ENCODE data around the gene LGI2. TPM values are rescaled to one million over a fixed set of nuclear protein-coding genes. Genes with fewer than 3 reads are reported as not detected.
"Not testable (repeated sequence)": the region's sequence is repeated elsewhere in the genome, so short reads cannot be mapped to it uniquely, and the experiment has no call there.

The LGI2 gene
- total and polyA plus RNA-seq, 9 of the 15 experiments (the other 6 are each of a cell fraction or from before 2014, with no cell fraction given) = 0.03 to 0.07 TPM; not detected in 7

GRCh38 chr4:25015012-25015411 lies 15.7 kb downstream of the LGI2 start (continued):
- TF ChIP-seq, protein P1, sequence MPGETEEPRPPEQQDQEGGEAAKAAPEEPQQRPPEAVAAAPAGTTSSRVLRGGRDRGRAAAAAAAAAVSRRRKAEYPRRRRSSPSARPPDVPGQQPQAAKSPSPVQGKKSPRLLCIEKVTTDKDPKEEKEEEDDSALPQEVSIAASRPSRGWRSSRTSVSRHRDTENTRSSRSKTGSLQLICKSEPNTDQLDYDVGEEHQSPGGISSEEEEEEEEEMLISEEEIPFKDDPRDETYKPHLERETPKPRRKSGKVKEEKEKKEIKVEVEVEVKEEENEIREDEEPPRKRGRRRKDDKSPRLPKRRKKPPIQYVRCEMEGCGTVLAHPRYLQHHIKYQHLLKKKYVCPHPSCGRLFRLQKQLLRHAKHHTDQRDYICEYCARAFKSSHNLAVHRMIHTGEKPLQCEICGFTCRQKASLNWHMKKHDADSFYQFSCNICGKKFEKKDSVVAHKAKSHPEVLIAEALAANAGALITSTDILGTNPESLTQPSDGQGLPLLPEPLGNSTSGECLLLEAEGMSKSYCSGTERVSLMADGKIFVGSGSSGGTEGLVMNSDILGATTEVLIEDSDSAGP (CRISPR knock-in tag; IDR thresholded peaks at IDR 0.05) = no peak

DNA sequence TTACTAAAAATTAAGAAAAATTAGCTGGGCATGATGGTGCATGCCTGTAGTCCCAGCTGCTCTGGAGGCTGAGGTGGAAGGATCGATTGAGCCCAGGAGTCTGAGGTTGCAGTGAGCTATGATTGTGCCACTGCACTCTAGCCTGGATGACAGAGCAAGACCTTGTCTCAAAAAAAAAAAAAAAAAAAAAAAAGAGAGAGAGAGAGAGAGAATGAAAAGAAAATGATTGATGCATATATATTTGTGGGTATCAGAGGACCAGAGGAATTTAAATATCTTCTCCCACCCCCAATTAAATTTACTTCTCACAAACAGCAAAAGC lies 16.1 kb downstream of the LGI2 start:
- POLR2A ChIA-PET = interaction anchor here (0.6 kb wide), 1 partner anchor 91 kb away, joined by 3 read pairs; no protein-coding TSS in a partner anchor
- H3K36me3 ChIP-seq (ENCODE audit: control insufficient read depth, insufficient read depth, low read length); H3K4me1 ChIP-seq (replicated peaks in 1 of 2; ENCODE audit: control insufficient read depth in 2 of 2, insufficient read depth in 2 of 2, low read length in 2 of 2); H3K9ac ChIP-seq (ENCODE audit: insufficient read depth in 1 of 2, low read depth in 2 of 2, low read length in 2 of 2); H3K4me3 ChIP-seq; ATAC-seq; H4K20me1 ChIP-seq (replicated peaks; ENCODE audit: control insufficient read depth, insufficient read depth, low read length); H3K79me2 ChIP-seq (ENCODE audit: control insufficient read depth, insufficient read depth, low read length); H3K4me2 ChIP-seq (ENCODE audit: insufficient read depth, low read length); H3K9me3 ChIP-seq (replicated peaks; ENCODE audit: control insufficient read depth, insufficient read depth, low read depth, low read length); intact Hi-C loops (cut with micrococcal nuclease); FAIRE-seq; H3K27ac ChIP-seq (ENCODE audit: extremely low read depth, low read depth, low read length); in situ Hi-C loops (cut with MboI); DNase-seq (ENCODE audit: extremely low read depth in 1 of 4, low spot score in 3 of 4); BruUV-seq (replicated peaks); H2AFZ ChIP-seq (ENCODE audit: low read depth, low read length); CTCF ChIA-PET (ENCODE audit: low intra/inter-chr PET ratio); H3K9me1 ChIP-seq (ENCODE audit: control insufficient read depth, insufficient read depth, low read length): not testable (repeated sequence)
- peaks cover 35 to 37% of the 10 kb centered on the region in 2 experiments for H3K27me3 ChIP-seq (ENCODE audit: control insufficient read depth in 2 of 2, insufficient read depth in 2 of 2, low read length in 2 of 2)
- 0% methylated on average over 1 of the region's 1 CpG for WGBS (ENCODE audit: insufficient coverage, low coverage, missing lambda C conversion rate)
